ENCODE data around the gene RBM10.

Gene RBM10

GRCh38 chrX:47224896-47225290 is 79.9 kb downstream of the RBM10 start:
- TF ChIP-seq CTCF (IDR thresholded peaks at IDR 0.05; ENCODE audit: extremely low read depth, missing control alignments), result no peak
- DNase-seq (ENCODE audit: low spot score), result no peak

GRCh38 chrX:47226071-47226470 is 81.0 kb downstream of the RBM10 start:
- DNase-seq (ENCODE audit: low spot score), result no peak
- TF ChIP-seq CTCF (IDR thresholded peaks at IDR 0.05; ENCODE audit: extremely low read depth, missing control alignments), result no peak

- DNase-seq (ENCODE audit: low spot score), result no peak
- no peak for TF ChIP-seq CTCF (IDR thresholded peaks at IDR 0.05; ENCODE audit: extremely low read depth, missing control alignments)
These were observed 81.7 kb downstream of the RBM10 start for GRCh38 chrX:47226531-47227333.

- DNase-seq (ENCODE audit: low spot score), result no peak
- TF ChIP-seq CTCF (IDR thresholded peaks at IDR 0.05; ENCODE audit: extremely low read depth, missing control alignments), result no peak
These were observed 82.2 kb downstream of the RBM10 start for GRCh38 chrX:47227334-47227583.

GRCh38 chrX:47228550-47229270 is 83.7 kb downstream of the RBM10 start:
- no peak for TF ChIP-seq CTCF (IDR thresholded peaks at IDR 0.05; ENCODE audit: extremely low read depth, missing control alignments)
- no peak for DNase-seq (ENCODE audit: low spot score)

- no peak for DNase-seq (ENCODE audit: low spot score)
- no peak for TF ChIP-seq CTCF (IDR thresholded peaks at IDR 0.05; ENCODE audit: extremely low read depth, missing control alignments)
These were observed 84.4 kb downstream of the RBM10 start for GRCh38 chrX:47229427-47229826.

GRCh38 chrX:47230136-47230868 is 85.3 kb downstream of the RBM10 start:
- DNase-seq (ENCODE audit: low spot score), result no peak

More at GRCh38 chrX:47230136-47230868, 85.3 kb downstream of the RBM10 start:
- TF ChIP-seq CTCF (IDR thresholded peaks at IDR 0.05; ENCODE audit: extremely low read depth, missing control alignments), result no peak

Data from GM20000 (cell line).